Esophagus muscularis mucosa (tissue), 4 donors: ENCODE data around the gene SLC1A4.

Experiments used
- EP300 ChIP-seq: sonication (generic); formaldehyde crosslinking; IDR thresholded peaks from one replicate; pipeline ENCODE4 v1.6.1; 2017; ENCODE audit warnings: antibody characterized with exemption
- POLR2A ChIP-seq: fragments of 450-650 bp; IDR thresholded peaks from one replicate; pipeline ENCODE4 v1.6.1; 2017; ENCODE audit warnings: antibody characterized with exemption, moderate library complexity, mild to moderate bottlenecking, low read depth
- POLR2AphosphoS5 ChIP-seq, 2 donors: sonication (generic); formaldehyde crosslinking; IDR thresholded peaks; one replicate each; pipeline ENCODE4 v1.6.1; 2017; ENCODE audit warnings: antibody characterized with exemption in 2 of 2
- TF ChIP-seq, protein P1 (sequence below), 3 experiments: fragments of 200-600 bp in 2 of 3; fragments of 450-650 bp in 1 of 3; sonication (generic) in 2 of 3; IDR thresholded peaks; one replicate each; pipeline ENCODE4 v1.5.1; 2017 to 2019; ENCODE audit warnings: antibody characterized with exemption in 3 of 3, mild to moderate bottlenecking in 2 of 3, moderate library complexity in 1 of 3

DNA sequence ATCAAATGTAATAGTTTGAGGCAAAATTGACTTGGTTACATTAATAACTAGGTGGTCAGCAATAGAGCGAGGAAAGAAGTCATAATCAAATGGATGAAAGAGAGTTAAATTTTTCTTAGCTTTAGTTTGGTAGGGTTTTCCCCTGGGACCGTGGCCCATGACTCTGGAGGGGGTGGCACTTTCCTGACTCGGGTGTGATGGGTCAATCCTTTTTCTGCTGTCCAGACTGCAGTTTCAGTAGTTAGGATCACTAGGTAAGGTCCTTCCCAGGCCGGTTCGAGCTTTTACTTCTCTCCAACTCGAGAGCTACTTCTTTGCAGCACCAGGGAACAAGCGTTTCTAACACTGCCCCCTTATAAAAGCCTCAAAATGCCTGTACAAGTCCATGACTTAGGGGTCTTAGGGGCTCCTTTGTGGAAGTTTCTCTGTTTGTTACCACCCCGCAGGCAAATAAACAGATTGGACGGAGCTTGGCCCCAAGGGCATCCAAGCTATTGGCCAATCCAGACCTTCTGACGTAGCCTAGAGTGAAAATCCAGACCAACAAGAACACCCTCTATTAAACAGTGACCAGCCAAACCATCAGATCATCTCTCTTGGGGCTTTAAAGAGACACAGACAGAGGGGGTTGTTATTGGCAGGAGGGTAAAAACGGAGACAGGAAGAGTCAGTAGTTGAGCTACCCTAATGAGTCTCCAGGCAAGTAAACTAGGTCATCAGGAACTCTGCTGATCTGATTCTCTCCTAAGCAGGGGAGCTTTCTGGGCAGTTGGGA lies 57.6 kb downstream of the SLC1A4 start:
- no peak for TF ChIP-seq POLR2AphosphoS5 (IDR thresholded peaks at IDR 0.05)
- TF ChIP-seq, protein P1, sequence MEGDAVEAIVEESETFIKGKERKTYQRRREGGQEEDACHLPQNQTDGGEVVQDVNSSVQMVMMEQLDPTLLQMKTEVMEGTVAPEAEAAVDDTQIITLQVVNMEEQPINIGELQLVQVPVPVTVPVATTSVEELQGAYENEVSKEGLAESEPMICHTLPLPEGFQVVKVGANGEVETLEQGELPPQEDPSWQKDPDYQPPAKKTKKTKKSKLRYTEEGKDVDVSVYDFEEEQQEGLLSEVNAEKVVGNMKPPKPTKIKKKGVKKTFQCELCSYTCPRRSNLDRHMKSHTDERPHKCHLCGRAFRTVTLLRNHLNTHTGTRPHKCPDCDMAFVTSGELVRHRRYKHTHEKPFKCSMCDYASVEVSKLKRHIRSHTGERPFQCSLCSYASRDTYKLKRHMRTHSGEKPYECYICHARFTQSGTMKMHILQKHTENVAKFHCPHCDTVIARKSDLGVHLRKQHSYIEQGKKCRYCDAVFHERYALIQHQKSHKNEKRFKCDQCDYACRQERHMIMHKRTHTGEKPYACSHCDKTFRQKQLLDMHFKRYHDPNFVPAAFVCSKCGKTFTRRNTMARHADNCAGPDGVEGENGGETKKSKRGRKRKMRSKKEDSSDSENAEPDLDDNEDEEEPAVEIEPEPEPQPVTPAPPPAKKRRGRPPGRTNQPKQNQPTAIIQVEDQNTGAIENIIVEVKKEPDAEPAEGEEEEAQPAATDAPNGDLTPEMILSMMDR (IDR thresholded peaks at IDR 0.05), result no peak
- TF ChIP-seq EP300, result no peak
- no peak for TF ChIP-seq POLR2A
